Measurements from ENCODE around the gene KANTR.
"Not testable (repeated sequence)": the region's sequence is repeated elsewhere in the genome, so short reads cannot be mapped to it uniquely, and the experiment has no call there.

Gene KANTR

DNA sequence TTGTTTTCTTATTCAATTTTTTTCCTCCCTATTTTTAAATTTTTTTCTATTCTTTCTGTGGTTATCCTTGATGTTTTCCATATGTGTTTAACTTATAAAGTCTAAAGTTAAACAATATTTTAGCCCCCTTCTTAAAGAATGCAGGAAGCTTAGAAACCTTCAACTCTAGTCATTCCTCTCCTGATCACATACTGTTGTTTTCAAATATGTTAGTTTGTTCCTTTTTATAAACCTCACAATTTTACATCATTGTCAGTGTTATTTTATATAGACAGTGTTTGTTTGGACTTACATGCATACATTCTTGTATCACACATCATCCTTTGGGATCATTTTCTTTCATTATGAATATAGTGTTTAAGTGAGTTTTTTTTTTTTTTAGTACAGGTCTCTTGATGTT is 31.6 kb downstream of the KANTR start:
- in situ Hi-C loops (cut with MboI; ENCODE audit: low sequenced_read_pairs), result no loop called here

DNA sequence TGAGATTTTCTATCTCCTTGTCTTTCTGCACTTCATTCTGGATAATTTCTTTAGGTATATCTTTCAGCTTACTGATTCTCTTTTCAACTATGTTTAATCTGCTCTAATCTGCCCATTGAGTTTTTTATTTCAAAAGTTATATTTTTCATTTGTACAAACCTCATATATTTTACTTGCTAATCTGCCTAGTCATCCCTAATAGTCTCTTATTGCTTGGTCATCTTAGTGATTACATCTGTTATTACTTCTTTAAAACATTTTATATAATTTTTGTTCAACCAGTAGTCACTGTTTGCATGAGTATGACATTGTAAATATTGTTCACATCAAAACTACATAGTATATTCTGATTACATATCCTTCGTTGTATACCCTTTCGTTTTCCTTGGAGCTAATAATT is 32.4 kb downstream of the KANTR start:
- in situ Hi-C loops (cut with MboI; ENCODE audit: low sequenced_read_pairs), result no loop called here

DNA sequence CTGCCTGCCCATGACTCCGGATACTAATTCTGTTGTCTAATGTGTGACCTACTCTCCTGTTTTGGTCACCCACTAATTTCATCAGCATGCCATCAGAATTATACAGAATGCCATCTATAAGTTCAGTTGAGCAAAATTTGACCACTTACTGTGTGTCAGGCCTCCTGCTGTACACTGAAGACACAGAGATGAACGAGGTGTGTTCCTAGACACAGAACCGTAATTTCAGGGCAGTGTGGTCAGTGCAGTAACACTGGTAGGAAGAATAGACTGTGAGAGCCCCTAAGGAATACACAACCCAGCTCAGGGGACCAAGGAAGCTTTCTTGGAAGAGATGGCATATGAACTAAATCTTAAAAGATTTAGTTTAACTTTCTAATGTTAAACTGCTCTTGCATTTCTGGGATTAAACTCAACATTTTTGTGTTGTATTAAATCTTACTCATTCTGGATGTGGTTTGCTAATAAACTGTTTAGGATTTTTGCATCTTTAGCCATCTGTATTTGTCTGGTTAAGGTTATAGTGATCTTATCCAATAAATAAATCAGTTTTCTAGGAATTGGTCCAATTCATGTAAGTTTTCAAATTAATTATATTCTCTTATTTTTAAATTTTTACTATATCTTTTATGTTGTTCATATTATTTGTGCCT is 34.3 kb downstream of the KANTR start:
- in situ Hi-C loops (cut with MboI; ENCODE audit: low sequenced_read_pairs), result no loop called here

DNA sequence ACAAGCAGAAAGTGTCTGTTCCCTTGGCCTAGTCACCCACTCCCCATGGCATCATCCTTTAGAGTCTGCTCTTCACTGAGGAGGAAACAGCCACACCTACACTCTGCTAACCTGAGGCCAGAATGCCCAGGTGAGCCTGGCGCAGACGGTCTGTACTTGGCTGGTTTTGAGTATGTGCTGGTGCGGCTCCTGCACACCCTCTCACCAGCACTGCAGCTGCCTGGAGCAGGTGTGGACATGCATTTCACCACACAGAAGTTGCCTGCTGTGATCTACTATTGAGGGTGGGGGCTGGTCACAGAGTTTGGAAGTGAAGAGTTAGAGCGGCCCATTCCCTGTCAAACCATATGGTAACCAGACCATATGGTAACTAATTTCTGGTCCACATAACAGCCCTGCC is 39.5 kb downstream of the KANTR start:
- in situ Hi-C loops (cut with MboI; ENCODE audit: low sequenced_read_pairs), result no loop called here

DNA sequence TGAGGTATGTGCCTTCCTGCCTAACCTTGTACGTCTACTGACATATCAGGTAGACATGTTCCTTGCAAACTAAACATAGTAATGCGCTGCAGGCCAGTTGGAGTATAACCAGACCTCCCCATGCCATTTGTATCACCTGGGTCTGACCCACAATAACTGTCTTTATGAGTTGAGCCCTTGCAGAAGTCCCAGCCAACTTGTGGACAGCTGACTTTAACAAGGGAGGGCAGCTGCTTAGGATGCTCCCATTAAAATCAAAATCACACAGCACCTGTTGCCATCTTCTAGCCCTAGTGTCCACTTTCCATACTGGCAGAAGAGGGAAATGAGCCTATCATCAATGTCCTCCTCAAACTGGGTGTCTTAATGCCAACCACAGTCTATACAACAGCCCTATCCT is 41.6 kb downstream of the KANTR start:
- in situ Hi-C loops (cut with MboI; ENCODE audit: low sequenced_read_pairs), result no loop called here

DNA sequence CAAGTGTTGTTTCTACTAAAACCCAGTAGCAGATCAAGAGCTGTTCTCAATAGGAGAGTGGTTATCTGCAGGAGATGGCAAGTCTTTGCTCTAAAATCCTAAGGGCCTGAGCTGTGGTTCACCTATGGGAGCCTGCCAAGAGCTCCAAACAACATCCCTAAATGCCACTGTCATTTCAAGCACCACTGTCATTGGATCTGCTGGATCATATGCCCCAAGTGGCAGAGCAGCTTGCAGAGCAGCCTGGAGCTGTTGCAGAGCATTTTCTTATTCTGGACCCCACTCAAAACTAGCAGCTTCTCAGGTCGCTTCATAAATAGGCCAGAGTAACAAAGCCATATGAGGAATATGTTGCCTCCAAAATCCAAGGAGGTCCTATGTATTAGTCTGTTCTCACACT is 59.6 kb downstream of the KANTR start:
- in situ Hi-C loops (cut with MboI; ENCODE audit: low sequenced_read_pairs), result no loop called here

DNA sequence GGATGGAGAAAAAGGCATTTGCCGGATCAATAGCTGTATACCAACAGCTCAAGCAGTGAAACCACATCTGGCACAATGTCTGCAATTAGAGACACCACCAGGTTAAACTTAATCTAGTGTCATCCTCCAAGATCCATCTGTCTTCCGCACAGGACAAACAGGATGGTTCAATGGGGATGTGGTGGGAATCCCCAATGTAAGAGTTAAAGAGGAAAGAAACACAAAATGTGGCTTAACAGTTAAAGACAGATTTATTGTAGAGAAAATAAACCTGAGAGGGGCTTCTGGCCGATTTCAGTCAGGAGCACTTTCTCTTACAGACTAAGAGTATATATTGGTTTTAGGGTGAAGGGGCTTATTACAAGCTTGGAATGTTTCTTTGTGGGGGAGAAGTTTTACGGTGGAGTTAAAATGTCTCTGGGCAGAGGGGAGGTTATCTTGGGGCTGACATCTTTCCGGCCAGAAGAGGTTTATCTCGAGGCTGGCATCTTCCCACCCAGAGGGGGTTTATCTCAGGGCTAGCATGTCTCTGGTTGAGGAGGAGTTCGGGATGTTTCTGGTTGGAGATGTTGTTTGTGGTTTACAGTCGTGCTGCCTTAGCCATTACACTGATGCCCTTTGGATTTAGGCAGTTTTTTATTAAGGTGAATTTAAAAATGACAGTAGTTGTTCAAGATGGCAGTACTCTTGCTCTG is 61.7 kb downstream of the KANTR start:
- in situ Hi-C loops (cut with MboI; ENCODE audit: low sequenced_read_pairs), result no loop called here

DNA sequence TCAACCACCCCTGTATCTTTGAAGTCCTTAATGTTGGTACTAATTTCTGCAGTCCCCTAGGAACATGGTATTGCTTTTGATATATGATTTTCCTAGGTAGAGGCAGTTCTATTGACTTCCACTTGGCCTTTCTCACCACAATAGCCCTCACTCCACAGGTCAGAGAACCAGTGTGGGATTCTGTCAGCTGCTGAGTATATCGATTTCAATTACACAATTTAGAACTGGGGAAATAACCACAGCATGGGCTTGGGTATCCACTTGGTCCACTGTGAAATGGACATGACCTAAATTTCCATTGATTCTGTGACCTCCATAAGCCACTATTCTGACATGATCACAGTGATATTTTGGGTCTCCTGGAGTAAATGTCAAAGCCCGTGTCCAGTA is 62.3 kb downstream of the KANTR start:
- in situ Hi-C loops (cut with MboI; ENCODE audit: low sequenced_read_pairs), result no loop called here

DNA sequence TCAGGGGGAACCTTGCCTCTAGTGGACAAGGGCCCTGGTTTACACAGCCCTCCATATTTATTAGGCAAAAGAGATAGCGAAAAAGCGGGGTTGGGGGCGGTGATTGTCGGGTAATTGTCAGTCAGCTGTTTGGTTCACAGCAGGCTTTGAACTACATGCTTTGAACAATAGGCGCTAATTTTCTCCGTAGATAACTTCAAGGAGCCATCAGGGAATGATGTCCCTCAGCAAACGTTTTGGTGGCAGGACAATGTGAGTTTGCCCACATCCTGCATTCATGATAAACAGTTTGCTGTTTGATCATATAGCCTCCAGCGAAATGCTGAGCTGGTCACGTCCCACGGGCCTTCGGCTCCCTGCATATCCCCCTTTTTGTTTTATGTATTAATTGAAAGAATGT is 65.2 kb downstream of the KANTR start:
- in situ Hi-C loops (cut with MboI; ENCODE audit: low sequenced_read_pairs), result no loop called here

DNA sequence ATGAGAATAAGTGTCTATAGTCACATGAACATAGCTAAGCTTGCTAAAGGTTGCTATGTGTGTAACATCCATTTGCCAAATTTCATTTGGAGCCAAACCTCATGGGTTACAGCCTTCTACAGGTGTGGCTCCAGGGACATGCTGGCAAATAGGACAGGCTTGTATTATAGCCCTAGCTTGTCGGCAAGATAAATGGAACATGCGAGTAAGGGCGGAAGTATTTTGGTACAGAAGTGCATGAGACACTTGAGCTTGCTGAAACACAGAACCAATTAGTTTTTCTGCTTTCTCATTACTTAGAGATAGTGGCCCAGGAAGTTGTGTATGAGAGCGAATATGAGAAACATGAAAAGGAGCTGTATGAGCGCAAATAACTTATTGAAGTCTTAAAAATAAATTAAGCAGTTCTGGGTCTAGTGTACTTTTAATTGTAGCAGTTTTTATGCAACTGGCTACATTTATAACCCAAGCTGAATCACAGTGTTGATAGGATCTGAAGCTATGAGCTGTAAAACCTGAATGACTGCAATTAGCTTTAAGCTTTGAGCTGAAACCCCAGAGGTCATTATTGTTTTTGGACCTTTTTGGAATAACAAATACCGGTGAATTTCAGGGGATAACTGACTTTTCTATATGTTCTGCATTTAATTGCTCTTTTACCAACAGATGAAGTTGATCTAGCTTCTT is 66.5 kb downstream of the KANTR start:
- in situ Hi-C loops (cut with MboI; ENCODE audit: low sequenced_read_pairs), result no loop called here

DNA sequence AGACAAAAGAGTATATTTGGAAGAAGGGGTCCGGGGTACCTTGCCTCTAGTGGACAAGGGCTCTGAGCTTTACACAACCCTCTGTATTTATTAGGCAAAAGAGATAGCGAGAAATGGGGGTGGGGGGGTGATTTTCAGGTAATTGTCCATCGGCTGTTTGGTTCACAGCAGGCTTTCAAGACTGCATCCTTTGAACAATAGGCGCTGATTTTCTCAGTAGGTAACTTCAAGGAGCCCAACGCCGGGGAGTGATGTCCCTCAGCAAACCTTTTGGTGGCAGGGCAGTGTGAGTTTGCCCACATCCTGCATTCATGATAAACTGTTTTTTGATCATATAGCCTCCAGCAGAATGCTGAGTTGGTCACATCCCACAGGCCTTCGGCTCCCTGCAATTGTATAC is 69.5 kb downstream of the KANTR start:
- in situ Hi-C loops (cut with MboI; ENCODE audit: low sequenced_read_pairs), result no loop called here

DNA sequence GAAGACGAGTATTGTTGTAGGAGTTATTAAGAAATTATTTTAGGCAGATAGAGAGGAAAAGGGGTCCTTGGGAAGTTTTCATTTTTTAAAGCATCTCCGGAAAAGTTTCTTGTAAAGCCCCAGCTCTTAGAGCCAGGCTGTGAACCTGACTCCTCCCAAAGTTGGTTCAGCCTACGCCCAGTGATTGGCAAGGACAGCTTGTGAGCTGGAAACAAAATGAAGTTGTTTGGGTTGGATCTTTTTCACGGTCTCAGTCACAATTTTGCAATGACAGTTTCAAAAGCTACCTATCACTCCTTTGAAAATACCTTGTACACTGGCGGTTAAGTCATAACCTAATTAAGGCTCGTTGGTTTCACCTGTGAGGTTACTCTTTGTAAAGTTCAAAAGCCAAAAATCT is 70.6 kb downstream of the KANTR start:
- in situ Hi-C loops (cut with MboI; ENCODE audit: low sequenced_read_pairs), result not testable (repeated sequence)

DNA sequence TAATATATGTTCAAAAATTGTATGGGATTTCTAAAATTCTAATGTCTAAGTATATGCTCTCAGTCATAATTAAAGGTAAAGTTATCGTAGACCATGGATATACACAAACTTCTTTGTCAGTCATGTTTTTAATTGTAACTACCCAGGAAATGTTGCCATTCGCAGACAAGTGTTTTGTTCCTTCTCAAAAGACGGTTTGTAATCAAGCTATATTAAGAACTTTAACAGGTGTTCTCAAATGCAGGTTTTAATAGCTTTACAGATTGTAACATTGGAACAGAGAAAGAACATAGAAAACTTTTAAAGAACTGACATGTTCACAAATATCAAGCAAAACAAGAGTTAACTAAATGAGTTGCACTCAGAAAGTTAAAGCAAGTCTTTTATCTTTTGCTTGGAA is 72.2 kb downstream of the KANTR start:
- in situ Hi-C loops (cut with MboI; ENCODE audit: low sequenced_read_pairs), result no loop called here

DNA sequence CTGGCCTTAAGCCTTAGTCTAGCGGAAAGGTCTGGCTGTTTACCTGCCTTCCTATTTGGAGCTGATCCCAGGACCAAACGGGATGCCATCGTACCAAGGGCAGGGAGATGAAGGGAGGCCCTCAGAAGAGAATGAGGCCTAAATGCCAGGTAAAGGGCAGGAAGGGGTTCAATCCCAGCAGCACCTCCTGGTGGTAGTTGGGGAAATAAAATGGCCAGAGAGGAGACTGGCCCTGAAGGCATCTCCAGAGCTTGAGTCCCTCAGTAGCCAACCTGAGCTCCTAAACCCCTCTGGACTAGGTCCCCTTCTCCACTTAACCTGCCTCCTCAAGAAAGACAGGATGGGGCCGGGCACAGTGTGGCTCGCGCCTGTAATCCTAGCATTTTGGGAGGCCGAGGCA is 77.4 kb downstream of the KANTR start:
- in situ Hi-C loops (cut with MboI; ENCODE audit: low sequenced_read_pairs), result no loop called here
